Ureter (tissue), 1 donor: ENCODE data around the gene RAPGEF3. TPM values are rescaled to one million over a fixed set of nuclear protein-coding genes. Genes with fewer than 3 reads are reported as not detected.

ENCODE experiments used
- DNase-seq: peaks from one replicate; pipeline ENCODE4 v3.0.0-alpha.2; 2020; ENCODE audit warnings: low spot score
- total RNA-seq: library from RNA; stranded (reverse); gene quantifications from one replicate; pipeline ENCODE4 v1.2.4, GENCODE V29; 2023
- donor health status: DM: yes; HTN: yes; CAD: no.

The RAPGEF3 gene
- total RNA-seq, 1 donor from 2014 or later: 83.4 TPM

DNA sequence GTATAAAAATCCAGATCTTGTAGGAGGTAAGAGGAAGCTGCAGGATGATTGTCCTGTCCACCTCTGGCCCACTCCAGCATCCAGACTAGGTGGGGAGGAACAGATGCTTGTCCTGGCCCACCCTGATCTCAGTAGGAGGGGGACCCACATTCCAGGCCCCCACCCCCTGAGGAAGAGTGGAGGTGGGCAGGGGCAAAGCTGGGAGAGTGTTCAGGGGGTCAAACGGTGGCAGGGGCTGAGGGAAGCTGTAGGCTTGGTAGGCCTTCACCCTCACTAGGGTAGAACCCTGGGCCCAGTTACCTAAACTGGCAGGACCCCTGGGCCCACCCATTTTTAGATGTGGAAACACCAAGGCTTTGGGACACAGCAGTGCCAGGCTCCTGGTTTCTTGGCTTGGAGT lies 18.5 kb upstream of the RAPGEF3 start:
- no peak for DNase-seq

DNA sequence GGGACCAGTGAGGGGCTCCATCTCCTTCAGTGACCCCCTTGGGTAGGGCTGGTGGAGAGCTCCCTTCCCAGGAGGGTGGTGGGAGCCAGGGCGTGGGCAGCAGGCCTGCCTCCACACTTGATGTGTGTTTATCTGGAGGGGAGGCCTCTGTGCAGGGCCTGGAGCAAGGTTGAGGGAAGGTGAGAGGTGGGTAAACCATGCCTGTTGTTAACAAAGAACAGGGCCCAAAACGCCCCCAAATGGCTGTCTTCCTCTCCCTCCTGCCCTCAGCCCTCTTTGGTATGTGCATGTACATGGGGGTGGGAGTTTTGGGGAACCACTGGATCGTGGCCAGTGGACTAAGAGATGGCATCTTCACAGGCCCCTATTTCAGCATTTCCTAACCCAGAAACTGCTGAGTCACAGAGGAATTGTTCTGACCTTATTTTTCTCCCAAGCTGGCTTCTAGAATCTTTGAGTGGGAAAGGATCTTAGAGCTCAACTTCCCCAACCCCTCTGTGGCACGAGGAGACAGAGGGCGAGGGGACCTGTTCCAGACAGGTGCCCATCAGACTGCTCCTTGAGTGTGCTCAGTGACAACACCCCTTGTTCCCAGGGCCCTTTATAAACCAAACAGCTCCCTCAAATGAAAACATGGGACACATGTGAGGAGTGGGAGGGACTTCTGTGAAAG lies 17.9 kb upstream of the RAPGEF3 start:
- DNase-seq: no peak

- DNase-seq: no peak
Measured at GRCh38 chr12:47775100-47775911, 16.6 kb upstream of the RAPGEF3 start.

GRCh38 chr12:47774663-47775062 lies 16.0 kb upstream of the RAPGEF3 start:
- DNase-seq: no peak

DNA sequence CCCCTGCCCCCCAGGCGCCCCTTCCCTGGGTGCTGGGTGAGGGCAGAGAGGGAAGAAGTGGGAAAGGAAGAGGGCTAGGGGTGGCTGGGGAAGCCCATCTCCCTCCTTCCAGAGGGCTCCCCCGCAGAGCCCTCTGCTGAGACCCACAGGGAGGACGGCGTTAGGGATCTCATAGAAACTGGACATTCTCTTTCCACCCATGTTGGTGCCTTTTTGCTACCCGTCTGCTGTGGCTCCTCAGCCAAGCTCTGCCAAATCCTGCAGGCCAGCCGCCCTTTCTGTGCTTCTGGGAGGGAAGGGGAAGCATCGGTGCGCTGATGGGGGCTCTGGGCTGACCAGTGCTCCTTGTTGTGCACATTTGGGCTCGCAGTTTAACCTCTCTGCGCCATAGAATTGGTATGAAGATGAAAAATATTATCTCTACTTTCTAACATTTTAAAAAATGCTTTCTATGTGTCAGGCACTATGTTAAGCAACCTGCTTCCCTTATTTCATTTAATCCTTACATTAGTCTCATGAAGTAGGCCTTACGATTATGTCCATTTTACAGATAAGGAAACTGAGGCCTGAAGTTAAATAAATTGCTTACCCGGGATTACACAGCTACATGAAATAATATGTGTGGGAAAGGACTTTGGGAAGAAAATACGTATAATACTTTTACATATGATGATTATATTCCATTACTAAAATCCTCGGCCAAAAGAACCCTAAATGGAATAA lies 15.3 kb upstream of the RAPGEF3 start:
- DNase-seq: no peak

- no peak for DNase-seq
Measured at GRCh38 chr12:47773062-47773857, 14.6 kb upstream of the RAPGEF3 start, which contains the start of gene SLC48A1. Gene SLC48A1, plus strand, starts transcription at chr12:47773238. Its CDS starts 67 bp downstream, at chr12:47773305.

DNA sequence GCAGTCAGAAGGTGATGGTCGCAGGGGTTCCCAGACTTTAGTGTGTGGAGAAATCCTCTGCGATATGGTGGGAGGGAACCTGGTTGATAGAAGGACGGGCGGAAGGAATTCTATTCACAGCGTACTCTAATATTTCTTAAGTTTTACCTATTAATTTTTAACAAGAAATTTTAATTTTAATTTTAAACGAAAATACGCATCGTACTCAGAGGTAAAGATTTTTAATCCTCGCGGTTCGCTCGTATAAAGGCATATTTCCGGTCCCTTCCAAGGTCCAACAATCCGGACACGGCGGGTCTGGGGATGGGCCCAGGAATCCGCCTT lies 14.0 kb upstream of the RAPGEF3 start:
- DNase-seq: no peak

GRCh38 chr12:47772094-47772660 lies 13.5 kb upstream of the RAPGEF3 start:
- DNase-seq: no peak

GRCh38 chr12:47771304-47771703 lies 12.6 kb upstream of the RAPGEF3 start:
- no peak for DNase-seq

GRCh38 chr12:47770086-47770726 lies 11.5 kb upstream of the RAPGEF3 start:
- no peak for DNase-seq

GRCh38 chr12:47769234-47770085 lies 10.8 kb upstream of the RAPGEF3 start:
- DNase-seq: no peak

DNA sequence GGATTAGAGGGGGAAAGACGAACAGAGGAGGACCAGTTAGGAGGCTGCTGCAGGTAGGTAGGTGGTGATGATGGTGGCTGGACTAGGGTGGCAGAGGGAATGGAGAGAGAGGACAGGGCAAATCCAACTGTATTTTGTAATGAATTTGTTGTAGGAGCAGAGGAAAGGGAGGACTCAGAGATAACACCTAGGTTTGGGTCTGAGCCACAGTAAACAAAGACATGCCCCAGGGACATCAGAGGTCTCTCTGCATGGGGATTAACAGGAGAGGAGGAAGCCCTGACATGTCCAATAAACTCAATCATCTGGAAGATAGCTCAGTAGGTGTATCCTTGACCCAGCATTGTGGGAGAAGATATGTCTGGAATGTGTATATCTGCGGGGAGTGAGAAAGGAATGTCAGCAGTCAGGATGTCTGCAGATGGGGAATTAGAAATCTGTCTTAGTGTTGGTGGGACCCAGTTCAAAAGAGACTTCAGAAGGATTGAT lies 9.7 kb upstream of the RAPGEF3 start:
- no peak for DNase-seq

GRCh38 chr12:47767216-47767724 lies 8.6 kb upstream of the RAPGEF3 start:
- no peak for DNase-seq

DNA sequence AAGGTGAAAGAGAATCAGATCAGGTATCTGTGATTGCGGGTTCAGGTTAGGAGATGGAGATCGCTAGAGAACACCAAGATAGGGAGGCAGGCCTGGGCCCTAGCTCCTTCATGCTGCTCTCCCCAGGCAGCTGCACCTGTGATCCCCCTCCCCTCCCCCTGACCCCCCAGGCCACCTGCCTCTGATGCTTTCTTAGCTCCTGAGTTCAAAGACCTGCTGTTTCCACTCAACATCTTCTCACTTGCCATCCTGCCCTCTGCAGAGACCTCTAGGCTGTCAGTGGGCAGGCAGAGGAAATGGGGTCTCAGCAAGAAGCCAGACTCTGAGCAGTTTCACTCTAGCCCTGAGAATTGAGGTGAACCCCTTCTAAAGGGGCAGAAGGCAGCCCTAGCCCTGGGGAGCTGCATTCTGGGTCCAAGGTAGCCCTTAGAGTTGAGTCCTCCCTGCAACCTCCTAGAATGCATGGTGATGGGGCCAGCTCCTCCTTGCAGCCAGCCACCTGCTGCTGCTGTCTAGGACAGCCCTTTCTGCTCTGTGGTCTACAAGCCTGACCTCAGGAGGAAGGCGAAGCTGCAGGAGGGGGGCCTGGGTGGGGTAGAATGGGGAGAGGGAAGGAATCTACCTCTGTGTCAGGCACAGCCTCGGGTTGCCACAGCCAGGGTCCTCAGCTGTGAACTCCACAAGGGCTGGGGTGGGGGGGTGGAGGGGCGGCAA lies 8.0 kb upstream of the RAPGEF3 start:
- no peak for DNase-seq

GRCh38 chr12:47763481-47764346 lies 5.0 kb upstream of the RAPGEF3 start:
- no peak for DNase-seq

DNA sequence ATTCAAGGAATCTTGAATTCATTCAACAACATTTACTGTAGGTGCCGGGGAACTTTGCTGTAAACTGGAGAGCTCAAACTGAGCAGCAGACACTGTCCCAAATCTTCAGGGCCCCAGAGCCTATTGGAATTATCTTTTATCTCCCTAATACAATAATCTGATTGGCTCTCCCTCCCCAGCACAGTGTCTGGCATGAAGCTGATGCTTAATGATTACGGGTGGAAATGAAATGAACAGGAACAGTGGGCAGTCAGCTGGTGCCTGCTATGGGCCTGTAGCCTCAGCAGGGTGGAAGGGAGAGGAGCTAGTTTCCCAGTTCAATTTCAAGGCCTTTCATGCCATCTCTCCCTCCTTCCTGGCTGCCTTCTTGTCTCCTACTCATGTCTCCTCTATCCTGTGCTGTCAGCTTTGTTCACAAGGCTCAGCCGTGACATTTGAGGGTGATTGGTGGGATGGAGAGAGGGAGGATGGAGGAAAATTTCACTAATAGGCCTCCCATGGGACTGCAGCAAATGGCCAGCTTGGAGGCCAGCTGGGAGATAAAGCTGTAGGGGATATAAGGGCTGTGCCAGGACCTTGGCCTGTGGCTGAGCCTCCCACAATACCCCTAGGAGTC lies 4.3 kb upstream of the RAPGEF3 start:
- DNase-seq: no peak

DNA sequence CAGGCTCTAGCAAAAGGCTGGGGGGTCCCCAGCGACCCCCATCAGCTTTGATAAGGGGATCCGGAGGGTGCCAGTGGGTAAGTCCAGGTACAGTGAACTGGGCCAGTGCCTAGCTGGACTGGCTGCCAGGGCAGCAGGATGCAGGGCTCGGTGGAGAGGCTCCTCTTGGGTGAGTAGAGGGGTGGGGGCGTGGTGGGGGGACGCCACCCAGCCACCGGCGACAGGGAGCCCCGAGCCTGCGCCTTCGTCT lies 171 bp downstream of the RAPGEF3 start:
- DNase-seq: no peak
